ENCODE data around the gene SENP6. TPM values are rescaled to one million over a fixed set of nuclear protein-coding genes. Genes with fewer than 3 reads are reported as not detected.

Gene SENP6
- polyA plus RNA-seq, 1 donor from 2014 or later: 113 TPM

DNA sequence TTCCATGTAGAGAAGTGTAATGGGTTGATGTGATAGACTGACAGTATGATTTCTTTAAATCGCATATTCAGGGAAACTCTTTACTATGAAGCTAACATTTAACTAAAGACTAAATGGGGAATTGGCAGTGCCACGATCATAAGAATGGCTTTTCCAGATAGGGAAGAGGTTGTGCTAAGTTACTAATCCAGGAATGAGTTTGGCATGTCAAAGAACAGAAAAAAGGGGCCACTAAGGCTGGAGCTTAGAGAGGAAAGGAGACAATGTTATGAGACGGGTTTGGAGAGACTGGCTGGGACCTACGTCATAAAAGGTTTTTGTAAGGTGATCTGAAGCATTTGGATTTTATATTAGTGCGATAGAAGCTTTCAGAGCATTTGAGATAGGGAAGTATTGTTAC lies 40.6 kb downstream of the SENP6 start:
- H3K4me2 ChIP-seq (ENCODE audit: low read length): no peak overlapping the region

DNA sequence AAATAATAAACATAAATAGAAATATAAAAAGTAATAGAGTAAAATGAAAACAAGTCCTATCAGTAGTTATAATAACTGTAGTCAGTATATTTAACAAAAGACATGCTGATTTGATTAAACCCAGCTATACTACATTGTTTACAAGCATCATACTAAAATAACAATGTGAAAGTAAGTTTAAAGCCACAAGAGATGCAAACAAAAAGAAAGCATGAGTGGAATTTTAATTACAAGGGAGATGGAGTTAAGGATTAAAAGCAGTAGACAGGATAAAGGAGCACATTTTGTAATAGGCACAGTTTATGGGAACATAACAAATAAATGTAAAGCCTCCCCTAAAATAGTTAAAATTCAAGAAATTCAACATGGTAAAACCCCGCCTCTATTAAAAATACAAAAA lies 41.5 kb downstream of the SENP6 start:
- H3K4me2 ChIP-seq (ENCODE audit: low read length): no peak overlapping the region
- H2AFZ ChIP-seq (ENCODE audit: low read depth, low read length): no peak overlapping the region
- no peaks in the 10 kb centered on the region for H3F3A ChIP-seq (ENCODE audit: insufficient read depth, low read length, poor library complexity, severe bottlenecking)
- H3K4me3 ChIP-seq (ENCODE audit: low read length): no peak overlapping the region
- H3K9me2 ChIP-seq (ENCODE audit: insufficient read depth, low read length): no peaks in the 10 kb centered on the region
- peaks cover 3% of the 10 kb centered on the region for H3K79me2 ChIP-seq (replicated peaks; ENCODE audit: insufficient read depth, low read length)
- H3K27me3 ChIP-seq (ENCODE audit: insufficient read depth, low read depth, low read length): no peaks in the 10 kb centered on the region
- H4K20me1 ChIP-seq (ENCODE audit: insufficient read depth): no peaks in the 10 kb centered on the region
- H3K27ac ChIP-seq (ENCODE audit: low read length): no peak overlapping the region
- H3K9me3 ChIP-seq (ENCODE audit: low read length): no peaks in the 10 kb centered on the region
- H3K36me3 ChIP-seq (ENCODE audit: insufficient read depth, low read length): peaks cover 14% of the 10 kb centered on the region
- no peak overlapping the region for H3K9ac ChIP-seq (ENCODE audit: low read length)
- TF ChIP-seq SMC3 (conservative IDR thresholded peaks at IDR 0.05; ENCODE audit: poor library complexity) (no peak), CTCF (IDR thresholded peaks at IDR 0.05; ENCODE audit: poor library complexity, severe bottlenecking) (no peak), EZH2 (IDR thresholded peaks at IDR 0.05; ENCODE audit: borderline replicate concordance, insufficient read depth, low read length, poor library complexity, severe bottlenecking) (no peak), RAD21 (conservative IDR thresholded peaks at IDR 0.05) (no peak), TAF1 (IDR thresholded peaks at IDR 0.05; ENCODE audit: low read depth) (no peak), EP300 (conservative IDR thresholded peaks at IDR 0.05; ENCODE audit: poor library complexity, severe bottlenecking) (no peak)

More for the DNA sequence above, 40.6 kb downstream of the SENP6 start:
- H3K27me3 ChIP-seq (ENCODE audit: insufficient read depth, low read depth, low read length): no peaks in the 10 kb centered on the region
- no peak overlapping the region for H3K27ac ChIP-seq (ENCODE audit: low read length)
- no peaks in the 10 kb centered on the region for H3K9me3 ChIP-seq (ENCODE audit: low read length)
- H3K9ac ChIP-seq (ENCODE audit: low read length): no peak overlapping the region
- H3K9me2 ChIP-seq (ENCODE audit: insufficient read depth, low read length): no peaks in the 10 kb centered on the region
- H4K20me1 ChIP-seq (ENCODE audit: insufficient read depth): no peaks in the 10 kb centered on the region
- TF ChIP-seq SMC3 (conservative IDR thresholded peaks at IDR 0.05; ENCODE audit: poor library complexity) (no peak), POLR2AphosphoS5 (IDR thresholded peaks at IDR 0.05) (no peak), RAD21 (conservative IDR thresholded peaks at IDR 0.05) (no peak), CTCF (IDR thresholded peaks at IDR 0.05; ENCODE audit: poor library complexity, severe bottlenecking) (no peak), REST (IDR thresholded peaks at IDR 0.05; ENCODE audit: borderline replicate concordance) (no peak), TAF1 (IDR thresholded peaks at IDR 0.05; ENCODE audit: low read depth) (no peak), MXI1 (conservative IDR thresholded peaks at IDR 0.05; ENCODE audit: poor library complexity, severe bottlenecking) (no peak), EZH2 (IDR thresholded peaks at IDR 0.05; ENCODE audit: borderline replicate concordance, insufficient read depth, low read length, poor library complexity, severe bottlenecking) (no peak), EP300 (conservative IDR thresholded peaks at IDR 0.05; ENCODE audit: poor library complexity, severe bottlenecking) (no peak)
- H3K79me2 ChIP-seq (replicated peaks; ENCODE audit: insufficient read depth, low read length): peaks cover 3% of the 10 kb centered on the region
- no peak overlapping the region for H2AFZ ChIP-seq (ENCODE audit: low read depth, low read length)
- H3F3A ChIP-seq (ENCODE audit: insufficient read depth, low read length, poor library complexity, severe bottlenecking): no peaks in the 10 kb centered on the region
- peaks cover 14% of the 10 kb centered on the region for H3K36me3 ChIP-seq (ENCODE audit: insufficient read depth, low read length)
- H3K4me3 ChIP-seq (ENCODE audit: low read length): no peak overlapping the region

Measured in neural cell (in vitro differentiated cells).